Kidney (tissue), 14 donors: ENCODE data around the gene XYLT1. TPM values are rescaled to one million over a fixed set of nuclear protein-coding genes. Genes with fewer than 3 reads are reported as not detected.
A peak's percentile ranks its signal among the peaks of the same experiment; 100 is the strongest.

Source experiments
- DNase-seq, 5 donors: peaks; one replicate each; pipeline ENCODE4 v3.0.0-alpha.2; 2013 to 2020
- FAIRE-seq: peaks from 2 replicates; lab custom pipeline; 2012; peaks lifted over from hg19 to GRCh38; lab: Jason Lieb, UNC
- H3K27ac ChIP-seq, 2 donors: one replicate each; pipeline ENCODE4 v1.7.0; 2013; ENCODE audit warnings: low read depth in 2 of 2, low read length in 2 of 2, inconsistent platforms in 1 of 2
- H3K27me3 ChIP-seq: one replicate; pipeline ENCODE4 v1.7.1; 2013; ENCODE audit warnings: low read length, inconsistent platforms; ENCODE audit not compliant: control insufficient read depth, insufficient read depth
- H3K36me3 ChIP-seq, 3 donors: one replicate each; pipeline versions ENCODE4 v1.7.0 to v1.7.1; 2013; ENCODE audit warnings: low read length in 3 of 3, control low read depth in 1 of 3, inconsistent platforms in 1 of 3; ENCODE audit not compliant: insufficient read depth in 3 of 3, control insufficient read depth in 2 of 3
- H3K4me1 ChIP-seq, 3 donors: one replicate each; pipeline versions ENCODE4 v1.7.0 to v1.7.1; 2013; ENCODE audit warnings: low read length in 3 of 3, inconsistent platforms in 1 of 3, low read depth in 1 of 3; ENCODE audit not compliant: control insufficient read depth in 2 of 3, insufficient read depth in 2 of 3
- H3K4me3 ChIP-seq, 3 donors: one replicate each; pipeline versions ENCODE4 v1.7.0 to v1.8.1; 2013; ENCODE audit warnings: low read length in 3 of 3, control low read depth in 1 of 3, inconsistent platforms in 1 of 3
- H3K9ac ChIP-seq, 3 donors: one replicate each; pipeline versions ENCODE4 v1.7.0 to v1.7.1; 2013; ENCODE audit warnings: low read length in 3 of 3, control low read depth in 1 of 3, inconsistent platforms in 1 of 3
- H3K9me3 ChIP-seq, 3 donors: one replicate each; pipeline versions ENCODE4 v1.7.0 to v1.7.1; 2013; ENCODE audit warnings: low read length in 3 of 3, control low read depth in 1 of 3, inconsistent platforms in 1 of 3; ENCODE audit not compliant: control insufficient read depth in 2 of 3, insufficient read depth in 1 of 3
- intact Hi-C: fragments of 100-400 bp; cut with DNase I; formaldehyde crosslinking; loops from one replicate; pipeline ENCODE4 v1.11.1; 2022
- polyA plus RNA-seq: library from polyadenylated mRNA; stranded (reverse); fragments of 350-450 nt; fragmentation: Illumina TruSeq; extraction: RNeasy Lipid Tissue Mini Kit (QIAGEN cat#74804); gene quantifications from one replicate; pipeline ENCODE4 v1.2.3, GENCODE V29; 2014; ENCODE audit warnings: low read depth, low replicate concordance; ENCODE audit not compliant: insufficient read depth
- total RNA-seq: library from RNA; stranded (reverse); fragmentation: NEBNext Ultra II Directional; extraction: Animal tissue kit (Norgen Biotek cat#: 25700); gene quantifications from one replicate; pipeline ENCODE4 v1.2.1, GENCODE V29; 2021
- TF ChIP-seq, protein P1 (sequence below): IDR thresholded peaks from 3 replicates; pipeline ENCODE4 v1.5.1; 2012; ENCODE audit warnings: mild to moderate bottlenecking, moderate library complexity, borderline replicate concordance; ENCODE audit not compliant: insufficient read depth; ENCODE audit errors: extremely low read depth
- donor health status: control.
- donor health status: control.
- donor health status: control.
- donor health status: control.
- donor health status: control.
- donor health status: DM: yes; HTN: yes; CAD: no.
- donor health status: Normal renal cell carcinoma (clear cell type).

The XYLT1 gene
- total and polyA plus RNA-seq, 2 donors from 2014 or later, result 0.52 to 7.6 TPM

DNA sequence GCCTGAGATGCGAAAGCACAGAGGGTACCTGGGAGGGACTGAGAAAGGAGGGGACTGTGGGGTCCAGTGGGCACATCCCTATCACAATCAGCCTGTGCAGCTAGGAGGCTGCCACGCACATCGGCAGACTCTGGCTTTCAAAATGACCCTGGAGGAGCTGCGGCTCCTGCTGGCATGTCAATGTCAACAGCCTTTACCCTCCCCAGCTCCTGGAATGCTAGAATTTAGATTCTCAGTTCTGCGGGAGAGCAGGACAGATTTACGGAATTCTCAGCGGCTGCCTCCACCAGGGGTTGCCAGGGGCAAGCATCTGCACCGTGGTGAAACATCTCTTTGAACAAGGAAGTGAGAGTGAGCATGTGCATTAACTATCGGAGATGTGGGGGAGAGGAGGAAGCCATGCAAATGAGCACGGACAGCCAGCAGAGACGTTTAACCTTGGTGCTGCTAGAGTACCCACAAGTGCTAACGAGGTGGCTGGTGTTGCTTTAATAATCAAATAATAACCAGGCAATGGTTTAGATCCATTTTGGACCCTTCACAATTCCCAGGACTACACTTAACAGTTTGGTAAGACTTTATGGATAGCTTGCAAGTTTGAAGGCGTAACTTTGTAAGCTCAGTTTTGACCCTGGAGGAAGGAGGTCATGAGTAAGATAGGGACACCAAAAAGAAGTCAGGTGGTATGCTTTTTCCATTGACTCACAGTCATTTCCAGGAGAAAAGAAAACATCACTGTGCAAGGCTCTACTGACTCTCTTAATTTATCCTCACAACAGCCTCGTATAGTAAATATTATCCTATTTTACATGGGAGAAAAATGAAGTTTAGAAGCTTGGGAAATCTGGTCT lies 54.1 kb downstream of the XYLT1 start:
- Histone ChIP-seq H3K27ac (no peak overlapping the region), H3K36me3 (no peaks in the 10 kb centered on the region), H3K9ac (no peak overlapping the region), H3K4me3 (no peak overlapping the region), H3K9me3 (no peaks in the 10 kb centered on the region), H3K4me1 (peaks cover 0 to 2% (median 0%) of the 10 kb centered on the region in 3 donors), H3K27me3 (no peaks in the 10 kb centered on the region)
- TF ChIP-seq, protein P1, sequence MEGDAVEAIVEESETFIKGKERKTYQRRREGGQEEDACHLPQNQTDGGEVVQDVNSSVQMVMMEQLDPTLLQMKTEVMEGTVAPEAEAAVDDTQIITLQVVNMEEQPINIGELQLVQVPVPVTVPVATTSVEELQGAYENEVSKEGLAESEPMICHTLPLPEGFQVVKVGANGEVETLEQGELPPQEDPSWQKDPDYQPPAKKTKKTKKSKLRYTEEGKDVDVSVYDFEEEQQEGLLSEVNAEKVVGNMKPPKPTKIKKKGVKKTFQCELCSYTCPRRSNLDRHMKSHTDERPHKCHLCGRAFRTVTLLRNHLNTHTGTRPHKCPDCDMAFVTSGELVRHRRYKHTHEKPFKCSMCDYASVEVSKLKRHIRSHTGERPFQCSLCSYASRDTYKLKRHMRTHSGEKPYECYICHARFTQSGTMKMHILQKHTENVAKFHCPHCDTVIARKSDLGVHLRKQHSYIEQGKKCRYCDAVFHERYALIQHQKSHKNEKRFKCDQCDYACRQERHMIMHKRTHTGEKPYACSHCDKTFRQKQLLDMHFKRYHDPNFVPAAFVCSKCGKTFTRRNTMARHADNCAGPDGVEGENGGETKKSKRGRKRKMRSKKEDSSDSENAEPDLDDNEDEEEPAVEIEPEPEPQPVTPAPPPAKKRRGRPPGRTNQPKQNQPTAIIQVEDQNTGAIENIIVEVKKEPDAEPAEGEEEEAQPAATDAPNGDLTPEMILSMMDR, result peak; percentile 1
- peak in 4 of 5 donors; percentile 55 to 72 (median 64) for DNase-seq
- intact Hi-C loops, result no loop called here
- FAIRE-seq, result no peak

DNA sequence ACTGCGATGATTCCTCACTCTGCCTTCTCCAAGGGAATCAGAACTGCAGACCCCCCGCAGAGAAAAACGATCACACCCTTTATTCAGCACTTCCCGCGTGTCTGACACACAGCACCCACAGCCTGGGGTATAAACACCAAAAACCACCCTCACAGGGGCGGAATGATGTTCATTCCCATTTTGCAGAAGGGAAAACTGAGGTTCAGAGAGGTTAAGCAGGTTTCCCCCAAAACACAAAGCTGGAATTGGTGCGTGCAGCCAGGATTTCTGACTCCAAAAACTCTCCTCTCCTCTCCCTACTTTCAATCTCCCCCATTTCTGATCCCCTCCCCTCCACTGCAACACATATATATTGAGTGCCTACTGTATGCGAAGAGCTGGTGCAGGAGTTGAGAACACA lies 55.8 kb downstream of the XYLT1 start:
- intact Hi-C loops, result no loop called here
- DNase-seq, result no peak
- no peak overlapping the region for H3K9ac ChIP-seq
- no peak overlapping the region for H3K27ac ChIP-seq
- H3K36me3 ChIP-seq, result no peaks in the 10 kb centered on the region
- TF ChIP-seq, protein P1, result no peak
- no peaks in the 10 kb centered on the region for H3K9me3 ChIP-seq
- FAIRE-seq, result no peak
- H3K4me1 ChIP-seq, result peaks cover 0 to 2% (median 0%) of the 10 kb centered on the region in 3 donors
- no peaks in the 10 kb centered on the region for H3K27me3 ChIP-seq
- H3K4me3 ChIP-seq, result no peak overlapping the region

DNA sequence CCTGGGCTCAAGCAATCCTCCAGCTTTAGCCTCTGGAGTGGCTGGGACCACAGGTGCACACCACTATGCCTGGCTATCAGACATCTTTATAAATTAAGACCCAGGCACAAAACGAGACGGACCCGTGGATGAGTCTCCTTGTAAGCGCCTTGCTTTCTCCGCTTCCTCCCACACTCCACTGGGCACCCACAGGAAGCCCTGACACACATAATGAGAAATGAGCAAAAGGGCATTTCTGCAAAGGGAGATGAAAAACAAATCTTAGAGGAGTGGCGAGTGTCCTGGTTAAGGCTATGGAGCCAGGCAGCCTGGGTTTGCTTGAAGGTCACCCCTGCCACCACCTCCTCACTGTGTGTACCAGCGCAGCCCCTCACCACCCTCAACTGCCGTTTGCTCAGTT lies 56.3 kb downstream of the XYLT1 start:
- Histone ChIP-seq H3K9me3 (no peaks in the 10 kb centered on the region), H3K27ac (no peak overlapping the region), H3K9ac (no peak overlapping the region), H3K4me3 (no peak overlapping the region), H3K4me1 (peaks cover 0 to 2% (median 0%) of the 10 kb centered on the region in 3 donors), H3K27me3 (no peaks in the 10 kb centered on the region), H3K36me3 (no peaks in the 10 kb centered on the region)
- DNase-seq, result no peak
- intact Hi-C loops, result no loop called here
- no peak for FAIRE-seq
- TF ChIP-seq, protein P1, result no peak
